ENCODE data around the gene AKR1C2.
"Not testable (repeated sequence)": the region's sequence is repeated elsewhere in the genome, so short reads cannot be mapped to it uniquely, and the experiment has no call there.

Gene AKR1C2

GRCh38 chr10:5003127-5004029 is at the start of gene AKR1C2:
AKR1C2 (minus strand) TSS chr10:5003857; CDS start chr10:5003835, 22 bp downstream.
- DNase-seq (ENCODE audit: low read depth): not testable (repeated sequence)

GRCh38 chr10:5052951-5053500 is 49.4 kb upstream of the AKR1C2 start:
- not testable (repeated sequence) for DNase-seq (ENCODE audit: low read depth)

GRCh38 chr10:5047912-5048628 is 44.4 kb upstream of the AKR1C2 start:
- DNase-seq (ENCODE audit: low read depth): peak; percentile 58

- not testable (repeated sequence) for DNase-seq (ENCODE audit: low read depth)
Observed at GRCh38 chr10:5047055-5047454, 43.4 kb upstream of the AKR1C2 start.

GRCh38 chr10:5046410-5046809 is 42.8 kb upstream of the AKR1C2 start:
- no peak for DNase-seq (ENCODE audit: low read depth)

- no peak for DNase-seq (ENCODE audit: low read depth)
Observed at GRCh38 chr10:5045095-5045494, 41.4 kb upstream of the AKR1C2 start.

- peak; percentile 78 for DNase-seq (ENCODE audit: low read depth)
Observed at GRCh38 chr10:5043716-5044115, 40.1 kb upstream of the AKR1C2 start.

- no peak for DNase-seq (ENCODE audit: low read depth)
Observed at GRCh38 chr10:5042922-5043321, 39.3 kb upstream of the AKR1C2 start.

- DNase-seq (ENCODE audit: low read depth): peak; percentile 14
Observed at GRCh38 chr10:5041471-5042023, 37.9 kb upstream of the AKR1C2 start.

GRCh38 chr10:5040781-5041470 is 37.3 kb upstream of the AKR1C2 start:
- DNase-seq (ENCODE audit: low read depth): peak; percentile 83

GRCh38 chr10:5040010-5040673 is 36.5 kb upstream of the AKR1C2 start:
- DNase-seq (ENCODE audit: low read depth): no peak

- DNase-seq (ENCODE audit: low read depth): peak; percentile 30
Observed at GRCh38 chr10:5038733-5039132, 35.1 kb upstream of the AKR1C2 start.

GRCh38 chr10:5038101-5038500 is 34.4 kb upstream of the AKR1C2 start:
- no peak for DNase-seq (ENCODE audit: low read depth)

- DNase-seq (ENCODE audit: low read depth): no peak
Observed at GRCh38 chr10:5036511-5036910, 32.9 kb upstream of the AKR1C2 start.

- no peak for DNase-seq (ENCODE audit: low read depth)
Observed at GRCh38 chr10:5035356-5035755, 31.7 kb upstream of the AKR1C2 start.

GRCh38 chr10:5034588-5034987 is 30.9 kb upstream of the AKR1C2 start:
- peak; percentile 60 for DNase-seq (ENCODE audit: low read depth)

- peak; percentile 90 for DNase-seq (ENCODE audit: low read depth)
Observed at GRCh38 chr10:5033061-5033778, 29.6 kb upstream of the AKR1C2 start.

- DNase-seq (ENCODE audit: low read depth): not testable (repeated sequence)
Observed at GRCh38 chr10:5032444-5032843, 28.8 kb upstream of the AKR1C2 start.

- DNase-seq (ENCODE audit: low read depth): peak; percentile 49
Observed at GRCh38 chr10:5031588-5031987, 27.9 kb upstream of the AKR1C2 start.

GRCh38 chr10:5030989-5031388 is 27.3 kb upstream of the AKR1C2 start:
- DNase-seq (ENCODE audit: low read depth): no peak

GRCh38 chr10:5025461-5025881 is 21.8 kb upstream of the AKR1C2 start:
- DNase-seq (ENCODE audit: low read depth): not testable (repeated sequence)
